Measurements from ENCODE around the gene GTPBP1. TPM values are rescaled to one million over a fixed set of nuclear protein-coding genes. Genes with fewer than 3 reads are reported as not detected.
A peak's percentile ranks its signal among the peaks of the same experiment; 100 is the strongest.

GTPBP1 gene
- total RNA-seq, 2 experiments from 2014 or later, result 116 to 146 TPM

DNA sequence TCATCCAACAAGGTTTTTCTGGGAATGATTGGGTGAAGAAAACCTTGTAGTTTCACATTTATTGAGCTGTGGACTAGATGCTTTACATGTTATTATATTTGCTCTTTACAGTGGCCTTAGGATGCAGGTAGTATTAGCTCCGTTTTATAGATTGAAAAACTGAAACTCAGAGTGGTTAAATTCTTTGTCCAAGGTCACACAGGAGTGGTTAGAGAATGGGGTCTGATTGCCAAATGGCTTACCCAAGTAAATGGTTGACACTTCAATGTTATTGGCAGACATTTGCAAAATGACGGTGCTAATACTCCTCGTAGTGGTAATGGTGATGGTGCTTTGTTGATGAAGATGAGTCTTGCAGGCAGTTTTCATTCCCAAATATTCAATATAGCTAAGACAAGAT is 2.2 kb downstream of the GTPBP1 start:
- H3K27ac Mint-ChIP-seq, result peak overlapping the region; percentile 91
- peak overlapping the region; percentile 99 for H3K4me3 Mint-ChIP-seq
- H3K4me1 Mint-ChIP-seq, result peaks cover 61% of the 10 kb centered on the region
- no peaks in the 10 kb centered on the region for H3K9me3 Mint-ChIP-seq (ENCODE audit: low read depth)
- CTCF ChIA-PET, result interaction anchor here (0.9 to 3.6 kb wide), 7 partner anchors 10 to 60 kb away, joined by 4 to 17 read pairs (median 7); partner anchors contain the start of gene TOMM22
- no peaks in the 10 kb centered on the region for H3K27me3 Mint-ChIP-seq
- no peak for DNase-seq
- ATAC-seq, result no peak
- peaks cover 48% of the 10 kb centered on the region for H3K36me3 Mint-ChIP-seq

DNA sequence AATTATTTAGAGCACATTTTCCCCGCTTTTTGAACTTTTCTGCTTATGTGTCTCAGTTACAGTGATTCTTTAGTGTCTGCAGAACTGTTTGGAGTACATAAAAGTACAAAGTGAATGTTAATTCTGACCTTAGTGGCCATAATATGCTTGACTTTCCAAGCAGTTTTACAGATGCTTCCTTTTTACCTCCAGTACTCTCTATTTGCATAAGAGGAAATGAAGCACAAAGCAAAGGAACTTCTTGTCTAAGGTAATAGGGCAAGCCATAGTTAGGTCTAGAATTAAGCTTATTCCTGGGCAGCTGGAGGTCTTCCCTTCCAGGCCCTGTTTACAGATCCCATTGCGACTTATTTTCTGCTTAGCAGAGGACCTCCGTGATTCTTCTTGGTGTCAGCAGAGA is 3.6 kb downstream of the GTPBP1 start:
- H3K4me3 Mint-ChIP-seq, result peak overlapping the region; percentile 38
- no peak overlapping the region for H3K27ac Mint-ChIP-seq
- CTCF ChIA-PET, result interaction anchor here (2.1 to 2.6 kb wide), 2 partner anchors 15 to 59 kb away, joined by 6 to 7 read pairs; no protein-coding TSS in a partner anchor
- H3K4me1 Mint-ChIP-seq, result peaks cover 68% of the 10 kb centered on the region
- ATAC-seq (no peak), DNase-seq (no peak)
- no peaks in the 10 kb centered on the region for H3K9me3 Mint-ChIP-seq (ENCODE audit: low read depth)
- no peaks in the 10 kb centered on the region for H3K27me3 Mint-ChIP-seq
- peaks cover 53% of the 10 kb centered on the region for H3K36me3 Mint-ChIP-seq

DNA sequence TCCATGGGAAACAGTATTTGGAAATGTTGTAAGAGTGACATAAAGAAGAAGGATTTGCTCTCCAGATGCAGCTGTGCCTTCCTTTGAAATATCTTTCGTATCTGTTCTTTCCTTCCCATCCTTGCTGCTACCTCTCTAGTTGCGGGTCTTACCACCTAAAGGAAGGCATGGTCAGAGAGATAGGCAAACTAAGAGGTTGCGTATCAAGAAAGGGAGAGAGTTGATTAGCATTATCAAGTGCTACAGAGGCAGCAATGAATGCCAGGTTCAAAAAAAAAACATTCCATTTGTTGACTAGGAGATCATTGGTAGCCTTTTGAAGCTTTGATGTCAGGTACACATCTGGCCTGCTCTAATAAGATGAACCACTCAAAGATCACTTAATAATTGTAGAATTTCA is 4.6 kb downstream of the GTPBP1 start:
- H3K9me3 Mint-ChIP-seq (ENCODE audit: low read depth), result no peaks in the 10 kb centered on the region
- no peak for ATAC-seq
- no peak overlapping the region for H3K27ac Mint-ChIP-seq
- H3K4me3 Mint-ChIP-seq, result no peak overlapping the region
- peaks cover 57% of the 10 kb centered on the region for H3K36me3 Mint-ChIP-seq
- peaks cover 64% of the 10 kb centered on the region for H3K4me1 Mint-ChIP-seq
- CTCF ChIA-PET, result interaction anchor here (2.1 to 2.6 kb wide), 2 partner anchors 14 to 58 kb away, joined by 6 to 7 read pairs; no protein-coding TSS in a partner anchor
- DNase-seq, result no peak
- H3K27me3 Mint-ChIP-seq, result no peaks in the 10 kb centered on the region

- DNase-seq, result no peak
- no peaks in the 10 kb centered on the region for H3K9me3 Mint-ChIP-seq (ENCODE audit: low read depth)
- peaks cover 60% of the 10 kb centered on the region for H3K36me3 Mint-ChIP-seq
- H3K27me3 Mint-ChIP-seq, result no peaks in the 10 kb centered on the region
- no peak overlapping the region for H3K27ac Mint-ChIP-seq
- H3K4me3 Mint-ChIP-seq, result no peak overlapping the region
- peaks cover 66% of the 10 kb centered on the region for H3K4me1 Mint-ChIP-seq
- no peak for ATAC-seq
- CTCF ChIA-PET, result interaction anchor here (1.3 kb wide), 1 partner anchor 11 kb away, joined by 3 read pairs; no protein-coding TSS in a partner anchor
Measured at GRCh38 chr22:38710866-38711265, 5.1 kb downstream of the GTPBP1 start.

DNA sequence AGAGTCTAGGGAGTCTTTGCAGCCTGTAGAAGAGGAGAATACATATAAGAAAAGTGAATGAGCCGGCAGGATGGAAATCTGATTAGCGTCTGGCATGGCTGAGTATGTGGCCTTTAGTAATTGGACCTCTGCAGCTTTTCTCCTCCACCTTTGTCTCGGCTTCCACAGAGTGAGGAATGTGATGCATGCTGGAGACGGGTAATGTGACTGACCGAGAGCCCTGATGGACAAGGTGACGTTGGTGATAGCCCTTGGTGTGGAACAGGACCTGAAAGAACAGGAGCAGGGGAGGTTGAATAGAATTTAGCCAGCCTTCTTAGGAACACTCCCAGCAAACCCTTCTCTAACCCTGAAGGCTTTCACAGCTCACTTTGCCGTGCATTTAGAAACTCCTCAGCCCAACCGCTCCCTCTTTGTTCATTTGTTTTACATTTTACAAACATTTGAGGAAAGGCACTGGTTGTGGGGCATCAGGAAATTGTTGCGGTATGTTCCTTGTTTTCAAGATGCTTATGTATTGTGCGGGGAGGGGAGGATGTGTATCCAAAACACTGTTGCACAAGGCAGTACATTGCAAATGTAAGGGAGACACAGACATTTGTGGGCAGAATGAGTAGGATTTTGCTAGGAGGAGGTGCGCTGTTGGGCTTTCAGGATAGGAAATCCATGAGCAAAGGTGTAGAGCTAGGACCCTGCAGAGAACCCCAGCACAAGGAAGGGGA is 6.9 kb downstream of the GTPBP1 start:
- no peak overlapping the region for H3K4me3 Mint-ChIP-seq
- CTCF ChIA-PET, result no interaction called here
- H3K9me3 Mint-ChIP-seq (ENCODE audit: low read depth), result no peaks in the 10 kb centered on the region
- no peak for DNase-seq
- H3K27me3 Mint-ChIP-seq, result no peaks in the 10 kb centered on the region
- no peak for ATAC-seq
- H3K27ac Mint-ChIP-seq, result no peak overlapping the region
- H3K36me3 Mint-ChIP-seq, result peaks cover 58% of the 10 kb centered on the region
- peaks cover 59% of the 10 kb centered on the region for H3K4me1 Mint-ChIP-seq

GRCh38 chr22:38713921-38714320 is 8.2 kb downstream of the GTPBP1 start:
- no peak for ATAC-seq
- peak overlapping the region; percentile 32 for H3K27ac Mint-ChIP-seq
- CTCF ChIA-PET, result interaction anchor here (1.2 kb wide), 1 partner anchor 15 kb away, joined by 3 read pairs; no protein-coding TSS in a partner anchor
- H3K9me3 Mint-ChIP-seq (ENCODE audit: low read depth), result no peaks in the 10 kb centered on the region
- DNase-seq, result no peak
- no peaks in the 10 kb centered on the region for H3K27me3 Mint-ChIP-seq
- H3K4me3 Mint-ChIP-seq, result no peak overlapping the region
- peaks cover 47% of the 10 kb centered on the region for H3K4me1 Mint-ChIP-seq
- H3K36me3 Mint-ChIP-seq, result peaks cover 55% of the 10 kb centered on the region

DNA sequence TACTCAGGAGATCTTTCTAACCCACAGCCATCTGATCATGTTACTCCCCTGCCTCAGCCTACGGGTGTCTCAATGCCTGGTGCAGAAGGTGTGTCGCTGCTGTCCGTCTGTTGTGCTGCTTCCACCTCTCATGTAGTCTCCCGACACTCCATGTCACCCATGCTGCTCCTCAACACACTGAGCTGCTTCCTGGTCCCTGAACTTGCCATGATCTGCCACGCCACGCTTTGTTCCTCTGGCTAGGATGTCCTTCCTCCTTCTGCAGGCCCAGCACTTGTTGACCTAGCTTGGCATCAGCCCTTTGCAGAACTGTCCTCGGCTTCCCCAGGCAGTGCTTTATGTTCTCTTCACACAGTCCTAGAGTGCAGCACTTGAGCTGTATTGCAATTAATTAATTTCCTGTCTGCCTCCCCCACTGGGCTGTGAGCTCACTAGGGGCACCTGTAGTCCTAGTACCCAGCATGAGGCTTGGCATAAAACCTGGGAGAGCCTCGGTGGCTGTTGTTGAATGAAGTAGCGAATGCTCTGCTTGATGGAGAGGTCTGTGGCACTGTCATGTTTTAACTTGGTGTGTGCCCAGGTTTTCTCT is 9.5 kb downstream of the GTPBP1 start:
- CTCF ChIA-PET, result interaction anchor here (1.2 kb wide), 1 partner anchor 14 kb away, joined by 3 read pairs; no protein-coding TSS in a partner anchor
- peaks cover 45% of the 10 kb centered on the region for H3K36me3 Mint-ChIP-seq
- ATAC-seq, result no peak

GRCh38 chr22:38715852-38716251 is 10.1 kb downstream of the GTPBP1 start:
- Mint-ChIP-seq H3K36me3 (peaks cover 44% of the 10 kb centered on the region), H3K9me3 (ENCODE audit: low read depth) (no peaks in the 10 kb centered on the region), H3K4me1 (peaks cover 31% of the 10 kb centered on the region), H3K27me3 (no peaks in the 10 kb centered on the region), H3K27ac (no peak overlapping the region), H3K4me3 (no peak overlapping the region)
- no peak for DNase-seq
- CTCF ChIA-PET, result interaction anchor here (1.0 kb wide), 1 partner anchor 9 kb away, joined by 3 read pairs; no protein-coding TSS in a partner anchor
- no peak for ATAC-seq

More for the DNA sequence above, 9.5 kb downstream of the GTPBP1 start:
- peaks cover 37% of the 10 kb centered on the region for H3K4me1 Mint-ChIP-seq
- no peak overlapping the region for H3K27ac Mint-ChIP-seq
- no peak for DNase-seq
- H3K9me3 Mint-ChIP-seq (ENCODE audit: low read depth), result no peaks in the 10 kb centered on the region
- no peak overlapping the region for H3K4me3 Mint-ChIP-seq
- H3K27me3 Mint-ChIP-seq, result no peaks in the 10 kb centered on the region

DNA sequence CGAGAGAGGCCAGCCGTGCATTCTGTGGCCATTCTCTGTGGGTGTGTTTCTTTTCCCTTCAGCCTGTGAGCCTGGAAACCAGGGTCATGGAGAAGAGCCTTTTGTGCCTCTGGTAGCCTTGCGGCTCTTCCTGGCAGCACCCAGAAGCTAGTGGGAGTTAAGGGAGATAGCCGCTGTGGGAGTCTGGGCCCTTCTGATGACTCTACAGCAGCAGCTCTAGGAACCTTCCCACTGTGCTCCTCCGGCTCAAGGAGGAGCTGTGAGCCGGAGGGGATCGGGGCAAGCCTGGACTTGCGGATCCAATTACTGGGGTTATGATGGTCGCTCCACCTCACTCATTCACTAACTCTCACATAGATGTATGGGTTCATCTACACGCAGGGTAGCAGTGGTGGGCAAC is 10.5 kb downstream of the GTPBP1 start:
- H3K36me3 Mint-ChIP-seq, result peaks cover 41% of the 10 kb centered on the region
- no peak for ATAC-seq

GRCh38 chr22:38716826-38717225 is 11.1 kb downstream of the GTPBP1 start:
- Mint-ChIP-seq H3K4me1 (peaks cover 27% of the 10 kb centered on the region), H3K36me3 (peaks cover 44% of the 10 kb centered on the region), H3K4me3 (no peak overlapping the region), H3K27me3 (no peaks in the 10 kb centered on the region), H3K9me3 (ENCODE audit: low read depth) (no peaks in the 10 kb centered on the region), H3K27ac (no peak overlapping the region)
- CTCF ChIA-PET, result interaction anchor here (1.0 kb wide), 1 partner anchor 10 kb away, joined by 3 read pairs; no protein-coding TSS in a partner anchor
- no peak for ATAC-seq
- no peak for DNase-seq

More for the DNA sequence above, 10.5 kb downstream of the GTPBP1 start:
- CTCF ChIA-PET, result interaction anchor here (1.0 kb wide), 1 partner anchor 9 kb away, joined by 3 read pairs; no protein-coding TSS in a partner anchor
- no peaks in the 10 kb centered on the region for H3K27me3 Mint-ChIP-seq
- H3K4me3 Mint-ChIP-seq, result no peak overlapping the region
- H3K4me1 Mint-ChIP-seq, result peaks cover 28% of the 10 kb centered on the region
- no peak for DNase-seq
- H3K9me3 Mint-ChIP-seq (ENCODE audit: low read depth), result no peaks in the 10 kb centered on the region
- H3K27ac Mint-ChIP-seq, result no peak overlapping the region

DNA sequence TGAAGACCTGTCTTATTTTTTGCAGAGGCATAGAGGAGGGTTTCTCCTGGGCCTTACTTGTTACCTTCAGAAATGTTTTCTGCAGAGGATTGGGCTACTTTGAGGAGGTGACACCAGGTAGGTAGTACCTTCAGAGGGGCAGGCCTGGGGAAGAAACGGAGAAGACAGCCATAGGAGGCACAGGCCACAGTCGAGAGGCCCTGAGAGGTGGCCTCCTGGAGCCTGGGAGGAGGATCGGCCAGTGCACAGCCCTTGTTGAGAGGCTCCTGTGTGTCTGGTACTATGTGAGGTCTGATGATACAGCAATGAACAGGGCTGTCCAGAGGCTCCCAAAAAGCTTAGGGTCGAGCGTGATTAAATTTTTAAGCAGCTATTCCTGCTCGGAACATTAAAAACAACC is 11.5 kb downstream of the GTPBP1 start:
- ATAC-seq (no peak), DNase-seq (no peak)
- no peak overlapping the region for H3K4me3 Mint-ChIP-seq
- no peak overlapping the region for H3K27ac Mint-ChIP-seq
- H3K4me1 Mint-ChIP-seq, result peaks cover 24% of the 10 kb centered on the region
- no peaks in the 10 kb centered on the region for H3K9me3 Mint-ChIP-seq (ENCODE audit: low read depth)
- H3K27me3 Mint-ChIP-seq, result no peaks in the 10 kb centered on the region
- peaks cover 45% of the 10 kb centered on the region for H3K36me3 Mint-ChIP-seq
- CTCF ChIA-PET, result interaction anchor here (0.6 to 1.4 kb wide), 3 partner anchors 12 to 26 kb away, joined by 3 to 4 read pairs (median 4); no protein-coding TSS in a partner anchor

DNA sequence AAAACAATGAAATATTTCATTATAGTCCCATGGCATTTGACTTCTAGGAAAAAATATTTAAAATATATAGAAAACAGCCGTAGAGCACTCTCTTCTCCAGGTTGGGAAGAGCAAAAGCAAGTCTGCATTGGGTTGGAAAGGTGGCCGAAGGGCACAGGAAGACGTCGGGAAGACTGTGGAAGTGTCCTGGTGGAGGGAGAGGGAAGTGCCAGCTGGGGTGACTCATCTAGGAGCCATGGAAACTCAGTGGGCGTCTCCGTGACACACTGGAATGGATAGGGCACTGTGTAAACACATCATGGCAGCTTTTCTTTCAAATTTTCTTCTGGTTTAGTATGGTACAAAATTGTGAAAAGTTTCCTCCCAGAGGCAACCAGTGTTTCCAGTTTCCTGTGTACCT is 12.7 kb downstream of the GTPBP1 start:
- H3K27ac Mint-ChIP-seq, result no peak overlapping the region
- ATAC-seq (no peak), DNase-seq (no peak)
- H3K36me3 Mint-ChIP-seq, result peaks cover 47% of the 10 kb centered on the region
- H3K27me3 Mint-ChIP-seq, result no peaks in the 10 kb centered on the region
- CTCF ChIA-PET, result interaction anchor here (1.1 to 1.4 kb wide), 3 partner anchors 11 to 16 kb away, joined by 3 to 4 read pairs (median 4); no protein-coding TSS in a partner anchor
- H3K9me3 Mint-ChIP-seq (ENCODE audit: low read depth), result no peaks in the 10 kb centered on the region
- no peak overlapping the region for H3K4me3 Mint-ChIP-seq
- H3K4me1 Mint-ChIP-seq, result peaks cover 13% of the 10 kb centered on the region

GRCh38 chr22:38719196-38719595 is 13.5 kb downstream of the GTPBP1 start:
- no peak overlapping the region for H3K4me3 Mint-ChIP-seq
- peaks cover 8% of the 10 kb centered on the region for H3K4me1 Mint-ChIP-seq
- no peak for ATAC-seq
- H3K27ac Mint-ChIP-seq, result no peak overlapping the region
- peaks cover 54% of the 10 kb centered on the region for H3K36me3 Mint-ChIP-seq
- no peaks in the 10 kb centered on the region for H3K27me3 Mint-ChIP-seq
- DNase-seq, result no peak
- CTCF ChIA-PET, result interaction anchor here (0.7 kb wide), 1 partner anchor 300 kb away, joined by 3 read pairs; no protein-coding TSS in a partner anchor
- H3K9me3 Mint-ChIP-seq (ENCODE audit: low read depth), result no peaks in the 10 kb centered on the region
